MCF 10A (cell line): Measurements from ENCODE around the gene KCNAB3. TPM values are rescaled to one million over a fixed set of nuclear protein-coding genes. Genes with fewer than 3 reads are reported as not detected.

Experiments
- BruUV-seq: library from RNA; stranded (reverse); fragments of 400-500 nt; replicated peaks from 2 replicates; lab custom pipeline; 2021; lab: Mats Ljungman, UMichigan
- CTCF ChIA-PET: fragments of 300-600 bp; sonication (Branson Sonifier 250); formaldehyde crosslinking; extraction: SDS; loops from one replicate; lab custom pipeline; 2021; ENCODE audit warnings: antibody characterized with exemption, inconsistent platforms; lab: Yijun Ruan, JAX
- POLR2A ChIA-PET: fragments of 300-600, 350-650 bp; sonication (Branson Sonifier 250); formaldehyde crosslinking; extraction: SDS; loops from one replicate; lab custom pipeline; 2020; ENCODE audit warnings: antibody characterized with exemption, inconsistent platforms; lab: Yijun Ruan, JAX
- DNase-seq: peaks from one replicate; pipeline ENCODE4 v3.0.0-alpha.2; 2018; ENCODE audit not compliant: unreplicated experiment
- H3K27ac Mint-ChIP-seq: one replicate; pipeline ENCODE4 v1.8.0; 2022; ENCODE audit warnings: mild to moderate bottlenecking, low read depth, mixed read lengths; ENCODE audit not compliant: unreplicated experiment
- H3K27me3 Mint-ChIP-seq: one replicate; pipeline ENCODE4 v1.8.0; 2022; ENCODE audit warnings: mixed read lengths; ENCODE audit not compliant: insufficient read depth, unreplicated experiment
- H3K36me3 Mint-ChIP-seq: one replicate; pipeline ENCODE4 v1.8.0; 2022; ENCODE audit warnings: mild to moderate bottlenecking, moderate library complexity, mixed read lengths; ENCODE audit not compliant: insufficient read depth, unreplicated experiment
- H3K4me1 Mint-ChIP-seq: one replicate; pipeline ENCODE4 v1.8.0; 2022; ENCODE audit warnings: mixed read lengths; ENCODE audit not compliant: insufficient read depth, unreplicated experiment
- H3K4me3 Mint-ChIP-seq: one replicate; pipeline ENCODE4 v1.8.0; 2022; ENCODE audit warnings: mild to moderate bottlenecking, moderate library complexity, mixed read lengths; ENCODE audit not compliant: unreplicated experiment
- H3K9me3 Mint-ChIP-seq: one replicate; pipeline ENCODE4 v1.8.0; 2022; ENCODE audit warnings: mixed read lengths; ENCODE audit not compliant: unreplicated experiment
- CTCF ChIP-seq: fragments of 200-600 bp; IDR thresholded peaks from one replicate; pipeline ENCODE4 v1.8.0; 2022; ENCODE audit warnings: antibody characterized with exemption, mild to moderate bottlenecking; ENCODE audit not compliant: unreplicated experiment
- intact Hi-C: fragments of 100-400 bp; cut with micrococcal nuclease; formaldehyde crosslinking; loops from 2 replicates; pipeline ENCODE4 v1.14.1; 2022
- total RNA-seq: library from RNA; stranded (reverse); gene quantifications from 2 replicates; pipeline ENCODE4 v1.2.3, GENCODE V29; 2022

Gene KCNAB3
- total RNA-seq, 1 experiment from 2014 or later, result 4.2 TPM

DNA sequence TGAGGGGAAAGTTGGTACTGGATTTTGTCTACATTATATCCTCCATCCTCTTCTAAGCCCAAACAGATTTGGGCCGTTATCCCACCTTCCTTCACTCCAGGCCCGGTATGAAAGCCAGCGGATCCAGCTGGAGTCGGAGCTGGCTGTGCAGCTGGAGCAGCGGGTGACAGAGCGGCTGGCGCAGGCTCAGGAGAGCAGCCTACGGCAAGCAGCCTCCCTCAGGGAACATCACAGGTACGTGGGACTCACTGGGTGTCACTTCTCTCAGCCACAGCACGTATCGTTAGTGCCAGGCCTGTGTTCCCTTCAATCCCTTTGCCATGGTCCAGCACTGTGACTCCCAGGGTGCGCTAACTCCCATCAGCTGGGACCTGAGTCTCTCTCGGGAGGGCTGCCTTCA is 13.6 kb upstream of the KCNAB3 start:
- Mint-ChIP-seq H3K27ac (no peak overlapping the region), H3K27me3 (no peaks in the 10 kb centered on the region), H3K4me3 (no peak overlapping the region), H3K36me3 (peaks cover 79% of the 10 kb centered on the region), H3K9me3 (no peaks in the 10 kb centered on the region), H3K4me1 (peaks cover 5% of the 10 kb centered on the region)
- DNase-seq, result no peak
- ChIA-PET POLR2A (interaction anchor here (0.8 to 2.8 kb wide), 3 partner anchors 9 to 97 kb away, joined by 3 to 18 read pairs (median 3); partner anchors contain the start of genes CNTROB and TRAPPC1), CTCF (interaction anchor here (1.6 kb wide), 2 partner anchors 29 to 109 kb away, joined by 4 to 5 read pairs; partner anchors contain the start of gene KDM6B)
- no peak for TF ChIP-seq CTCF
- BruUV-seq, result no TSS peak
- intact Hi-C loops, result no loop called here

DNA sequence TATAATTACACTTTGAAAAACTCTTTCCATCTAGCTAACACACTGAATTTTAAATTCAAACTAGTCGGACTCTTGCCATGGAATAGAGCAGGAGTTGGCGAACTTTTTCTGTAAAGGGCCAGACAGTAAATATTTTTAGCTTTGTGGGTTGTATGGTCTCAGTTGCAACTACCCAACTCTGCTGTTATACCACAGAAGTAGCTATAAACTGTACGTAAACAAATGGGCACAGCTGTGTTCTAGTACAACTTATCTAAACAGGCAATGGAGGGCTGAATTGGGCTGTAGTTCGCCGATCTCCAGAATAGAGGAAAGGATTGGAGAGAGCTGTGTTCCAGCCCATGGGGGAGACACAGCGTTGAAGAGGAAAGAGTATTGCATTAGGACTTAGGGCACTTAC is 11.1 kb upstream of the KCNAB3 start:
- no TSS peak for BruUV-seq
- Mint-ChIP-seq H3K27ac (no peak overlapping the region), H3K36me3 (peaks cover 80% of the 10 kb centered on the region)

DNA sequence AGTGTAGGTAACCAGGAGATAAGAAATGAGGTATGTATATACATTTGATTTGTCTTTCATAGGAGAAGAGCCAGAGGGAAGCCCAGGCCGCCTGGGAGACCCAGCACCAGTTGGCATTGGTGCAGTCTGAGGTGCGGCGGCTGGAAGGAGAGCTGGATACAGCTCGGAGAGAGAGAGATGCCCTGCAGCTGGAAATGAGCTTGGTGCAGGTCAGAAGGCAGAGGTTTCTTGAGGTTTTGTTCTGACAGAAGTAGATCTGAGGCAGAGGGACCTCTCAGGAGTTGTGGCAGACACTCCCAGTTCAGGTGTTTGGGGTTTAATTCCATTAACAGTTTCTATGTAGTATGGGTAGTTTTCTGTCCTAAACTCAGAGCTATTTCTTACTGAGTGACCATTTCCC is 10.4 kb upstream of the KCNAB3 start:
- no peak for TF ChIP-seq CTCF
- no TSS peak for BruUV-seq
- Mint-ChIP-seq H3K27me3 (no peaks in the 10 kb centered on the region), H3K27ac (peak overlapping the region; percentile 11), H3K9me3 (no peaks in the 10 kb centered on the region), H3K4me1 (peaks cover 5% of the 10 kb centered on the region), H3K4me3 (no peak overlapping the region), H3K36me3 (peaks cover 80% of the 10 kb centered on the region)
- POLR2A ChIA-PET, result interaction anchor here (1.5 kb wide), 1 partner anchor 8 kb away, joined by 5 read pairs; the partner anchor contains the start of genes CNTROB and TRAPPC1
- intact Hi-C loops, result no loop called here
- CTCF ChIA-PET, result interaction anchor here (0.6 to 1.7 kb wide), 6 partner anchors 27 to 433 kb away, joined by 3 to 7 read pairs (median 4); no protein-coding TSS in a partner anchor
- no peak for DNase-seq

More for the DNA sequence above, 11.1 kb upstream of the KCNAB3 start:
- Mint-ChIP-seq H3K4me3 (no peak overlapping the region), H3K27me3 (no peaks in the 10 kb centered on the region), H3K9me3 (no peaks in the 10 kb centered on the region), H3K4me1 (peaks cover 5% of the 10 kb centered on the region)
- no peak for TF ChIP-seq CTCF
- ChIA-PET POLR2A (interaction anchor here (1.5 kb wide), 1 partner anchor 9 kb away, joined by 5 read pairs; the partner anchor contains the start of genes CNTROB and TRAPPC1), CTCF (interaction anchor here (0.6 to 1.7 kb wide), 6 partner anchors 28 to 434 kb away, joined by 3 to 7 read pairs (median 6); no protein-coding TSS in a partner anchor)
- DNase-seq, result no peak
- intact Hi-C loops, result no loop called here

DNA sequence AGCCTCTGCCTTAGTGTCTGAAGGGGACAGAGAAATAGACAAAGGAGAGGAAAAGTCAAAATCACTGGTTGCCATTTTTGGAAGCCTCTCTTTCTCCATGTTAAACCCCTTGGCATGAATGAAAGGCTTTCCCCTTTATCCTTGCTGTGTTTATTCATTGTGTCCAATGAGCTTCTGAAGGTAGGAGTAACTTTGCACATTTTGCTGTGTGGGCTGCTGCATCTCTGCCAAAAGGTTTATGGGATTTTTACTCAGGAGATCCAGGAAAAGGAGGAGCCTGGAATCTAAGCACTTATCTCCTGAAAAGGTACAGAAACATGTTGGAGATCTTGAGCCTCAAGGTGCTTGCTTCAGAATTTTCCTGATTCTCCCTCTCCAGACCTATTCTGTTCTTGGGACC is 6.2 kb upstream of the KCNAB3 start:
- no peak for DNase-seq
- H3K36me3 Mint-ChIP-seq, result peaks cover 50% of the 10 kb centered on the region
- POLR2A ChIA-PET, result no interaction called here
- H3K4me1 Mint-ChIP-seq, result peaks cover 23% of the 10 kb centered on the region
- H3K27me3 Mint-ChIP-seq, result no peaks in the 10 kb centered on the region
- no peak for TF ChIP-seq CTCF
- H3K27ac Mint-ChIP-seq, result no peak overlapping the region
- CTCF ChIA-PET, result interaction anchor here (0.6 to 2.5 kb wide), 8 partner anchors 13 to 759 kb away, joined by 3 to 12 read pairs (median 4); no protein-coding TSS in a partner anchor
- intact Hi-C loops, result no loop called here
- H3K9me3 Mint-ChIP-seq, result no peaks in the 10 kb centered on the region
- no TSS peak for BruUV-seq
- no peak overlapping the region for H3K4me3 Mint-ChIP-seq
